22Rv1 (cell line): ENCODE measurements around the gene DISC1.

Experiments
- ZFX ChIP-seq: fragments of 450-650 bp; IDR thresholded peaks from 2 replicates; pipeline ENCODE4 v1.6.1; 2017; ENCODE audit warnings: antibody characterized with exemption, borderline replicate concordance
- TF ChIP-seq, protein P1 (sequence below): fragments of 450-650 bp; IDR thresholded peaks from 2 replicates; pipeline ENCODE4 v1.5.1; 2017; ENCODE audit warnings: mild to moderate bottlenecking

DNA sequence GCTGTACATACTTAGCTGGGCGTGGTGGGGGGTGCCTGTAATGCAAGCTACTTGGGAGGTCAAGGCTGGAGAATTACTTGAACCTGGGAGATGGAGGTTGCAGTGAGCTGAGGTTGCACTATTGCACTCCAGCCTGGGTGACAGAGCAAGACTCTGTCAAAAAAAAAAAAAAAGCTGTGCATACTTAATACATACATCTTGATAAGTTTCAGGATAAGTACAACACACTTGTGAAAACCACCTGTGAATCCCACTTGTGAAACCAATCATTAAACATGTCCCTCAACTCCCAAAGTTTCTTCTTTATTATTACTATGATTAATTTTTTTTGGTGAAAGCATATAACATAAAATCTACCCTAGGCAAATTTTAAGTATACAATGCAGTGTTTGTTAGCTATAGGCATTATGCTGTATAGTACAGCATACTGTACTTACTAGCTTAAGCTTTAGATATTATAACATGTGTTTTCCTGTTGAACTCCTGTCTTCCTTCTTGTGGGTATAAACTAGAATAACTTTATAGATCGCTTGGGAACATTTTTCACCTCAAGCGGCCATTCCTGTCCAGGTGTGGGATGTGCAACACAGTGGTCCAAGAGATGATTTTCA, 41.4 kb downstream of the DISC1 start:
- TF ChIP-seq, protein P1, sequence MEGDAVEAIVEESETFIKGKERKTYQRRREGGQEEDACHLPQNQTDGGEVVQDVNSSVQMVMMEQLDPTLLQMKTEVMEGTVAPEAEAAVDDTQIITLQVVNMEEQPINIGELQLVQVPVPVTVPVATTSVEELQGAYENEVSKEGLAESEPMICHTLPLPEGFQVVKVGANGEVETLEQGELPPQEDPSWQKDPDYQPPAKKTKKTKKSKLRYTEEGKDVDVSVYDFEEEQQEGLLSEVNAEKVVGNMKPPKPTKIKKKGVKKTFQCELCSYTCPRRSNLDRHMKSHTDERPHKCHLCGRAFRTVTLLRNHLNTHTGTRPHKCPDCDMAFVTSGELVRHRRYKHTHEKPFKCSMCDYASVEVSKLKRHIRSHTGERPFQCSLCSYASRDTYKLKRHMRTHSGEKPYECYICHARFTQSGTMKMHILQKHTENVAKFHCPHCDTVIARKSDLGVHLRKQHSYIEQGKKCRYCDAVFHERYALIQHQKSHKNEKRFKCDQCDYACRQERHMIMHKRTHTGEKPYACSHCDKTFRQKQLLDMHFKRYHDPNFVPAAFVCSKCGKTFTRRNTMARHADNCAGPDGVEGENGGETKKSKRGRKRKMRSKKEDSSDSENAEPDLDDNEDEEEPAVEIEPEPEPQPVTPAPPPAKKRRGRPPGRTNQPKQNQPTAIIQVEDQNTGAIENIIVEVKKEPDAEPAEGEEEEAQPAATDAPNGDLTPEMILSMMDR, result no peak
- TF ChIP-seq ZFX, result no peak
